Measurements from ENCODE around the gene SDK1.

DNA sequence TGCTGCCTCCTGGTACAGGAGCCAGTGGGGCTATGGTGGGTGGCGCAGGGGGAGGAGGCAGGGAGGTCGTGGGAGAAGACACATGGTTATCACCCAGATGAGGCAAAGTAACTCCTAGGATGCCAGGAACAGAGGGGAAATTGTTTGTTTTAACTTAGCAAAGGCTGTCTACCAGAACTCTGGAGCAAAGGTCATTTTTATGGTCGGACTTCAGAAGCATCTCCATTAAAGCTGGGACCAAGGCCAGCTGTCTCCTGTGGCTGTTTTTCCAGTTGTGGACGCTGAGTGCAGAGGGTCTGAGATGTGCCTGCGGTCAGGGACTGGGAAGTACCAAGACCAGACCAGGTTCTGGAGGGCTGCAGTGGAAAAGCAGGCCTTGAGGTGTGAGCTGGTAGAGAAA lies 855.1 kb downstream of the SDK1 start:
- TF ChIP-seq BHLHE40 (IDR thresholded peaks at IDR 0.05; ENCODE audit: borderline replicate concordance) (no peak), FOXA1 (IDR thresholded peaks at IDR 0.05) (no peak)
